GM19463 (cell line): ENCODE measurements around the gene MMP24.
"Not testable (repeated sequence)": the region's sequence is repeated elsewhere in the genome, so short reads cannot be mapped to it uniquely, and the experiment has no call there.

Experiments used
- ATAC-seq: cut with Tn5 transposase; IDR thresholded peaks from one replicate; pipeline ENCODE4 v1.9.1; 2021; ENCODE audit warnings: mild to moderate bottlenecking, moderate library complexity; ENCODE audit not compliant: unreplicated experiment

MMP24 gene

GRCh38 chr20:35226126-35226883 is at the start of gene MMP24:
TSS of gene MMP24 (plus strand) at chr20:35226690. CDS start at chr20:35226739, 49 bp downstream.
- no peak for ATAC-seq

- no peak for ATAC-seq
These were observed 46.9 kb upstream of the MMP24 start for GRCh38 chr20:35179292-35180212.

- no peak for ATAC-seq
These were observed 46.2 kb upstream of the MMP24 start for GRCh38 chr20:35180266-35180665.

GRCh38 chr20:35181731-35182130 is 44.8 kb upstream of the MMP24 start:
- no peak for ATAC-seq

- not testable (repeated sequence) for ATAC-seq
These were observed 39.7 kb upstream of the MMP24 start for GRCh38 chr20:35186691-35187289.

- ATAC-seq, result no peak
These were observed 38.8 kb upstream of the MMP24 start for GRCh38 chr20:35187584-35188190.

GRCh38 chr20:35189223-35189622 is 37.3 kb upstream of the MMP24 start:
- not testable (repeated sequence) for ATAC-seq

- ATAC-seq, result no peak
These were observed 35.9 kb upstream of the MMP24 start for GRCh38 chr20:35190556-35190955.

GRCh38 chr20:35191419-35192117 is 34.9 kb upstream of the MMP24 start:
- no peak for ATAC-seq

GRCh38 chr20:35192118-35192872 is 34.2 kb upstream of the MMP24 start:
- no peak for ATAC-seq

GRCh38 chr20:35193031-35193791 is 33.3 kb upstream of the MMP24 start:
- ATAC-seq, result not testable (repeated sequence)

- no peak for ATAC-seq
These were observed 30.2 kb upstream of the MMP24 start for GRCh38 chr20:35196313-35196712.

- ATAC-seq, result no peak
These were observed 26.8 kb upstream of the MMP24 start for GRCh38 chr20:35199740-35200139.

GRCh38 chr20:35200267-35200666 is 26.2 kb upstream of the MMP24 start:
- no peak for ATAC-seq

- not testable (repeated sequence) for ATAC-seq
These were observed 25.0 kb upstream of the MMP24 start for GRCh38 chr20:35201467-35201866.

- no peak for ATAC-seq
These were observed 19.7 kb upstream of the MMP24 start for GRCh38 chr20:35206802-35207201.

GRCh38 chr20:35207950-35208611 is 18.4 kb upstream of the MMP24 start:
- ATAC-seq, result no peak
